Measurements from ENCODE around the gene FOXP1. TPM values are rescaled to one million over a fixed set of nuclear protein-coding genes. Genes with fewer than 3 reads are reported as not detected.

The FOXP1 gene
- total RNA-seq, 1 experiment from 2014 or later = 75.3 TPM

DNA sequence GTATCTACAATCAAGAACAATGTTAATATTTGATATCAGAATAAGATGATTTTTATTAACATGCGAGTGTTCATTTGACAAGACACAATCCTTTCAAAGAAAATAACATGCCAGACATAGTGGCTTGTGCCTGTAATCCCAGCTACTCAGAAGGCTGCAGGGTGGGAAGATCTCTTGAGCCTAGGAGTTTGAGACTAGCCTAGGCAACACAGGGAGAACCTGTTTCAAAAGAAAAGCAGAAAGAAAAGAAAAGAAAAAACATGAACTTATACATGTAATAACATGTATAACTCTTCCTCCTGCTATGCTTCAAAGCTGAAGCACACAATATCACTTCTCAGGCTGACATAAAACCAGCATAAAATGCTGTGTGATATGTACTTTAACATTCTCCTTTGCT is 253.7 kb downstream of the FOXP1 start:
- Histone ChIP-seq H4K20me1 (ENCODE audit: control insufficient read depth, insufficient read depth, insufficient read length) (no peaks in the 10 kb centered on the region), H3K9ac (ENCODE audit: extremely low read depth, insufficient read length, low read length) (no peak overlapping the region), H2AK5ac (ENCODE audit: insufficient read length, low read length) (no peak overlapping the region), H3K14ac (ENCODE audit: insufficient read depth, low read length) (no peak overlapping the region), H3K18ac (ENCODE audit: insufficient read length, low read depth, low read length) (no peak overlapping the region), H4K8ac (replicated peaks; ENCODE audit: insufficient read length, low read depth, low read length) (no peak overlapping the region), H3K23ac (ENCODE audit: insufficient read length, low read depth, low read length) (no peak overlapping the region), H2BK12ac (ENCODE audit: insufficient read length, low read depth, low read length) (no peak overlapping the region), H2BK20ac (ENCODE audit: low read depth, low read length, poor library complexity, severe bottlenecking) (no peak overlapping the region), H3K27ac (ENCODE audit: insufficient read length, low read depth, low read length) (no peak overlapping the region), H3T11ph (ENCODE audit: low read length) (no peak overlapping the region), H2BK15ac (ENCODE audit: low read depth, low read length) (no peak overlapping the region), H3K56ac (ENCODE audit: insufficient read length, low read depth, low read length) (no peak overlapping the region), H4K5ac (ENCODE audit: insufficient read length, low read depth, low read length) (no peak overlapping the region), H2BK5ac (ENCODE audit: insufficient read length, low read length) (no peak overlapping the region), H3K23me2 (ENCODE audit: insufficient read length, low read depth, low read length, poor library complexity, severe bottlenecking) (no peaks in the 10 kb centered on the region), H2AFZ (ENCODE audit: low read length) (no peak overlapping the region), H3K9me3 (ENCODE audit: control insufficient read depth, low read depth, low read length) (no peaks in the 10 kb centered on the region), H3K4ac (ENCODE audit: low read depth, low read length) (no peak overlapping the region), H3K4me2 (ENCODE audit: insufficient read depth, insufficient read length, low read length) (no peak overlapping the region), H3K27me3 (ENCODE audit: insufficient read depth, low read length) (no peaks in the 10 kb centered on the region), H3K79me1 (ENCODE audit: insufficient read depth, low read depth, low read length, poor library complexity, severe bottlenecking) (no peaks in the 10 kb centered on the region), H4K91ac (ENCODE audit: insufficient read length, low read depth, low read length) (no peak overlapping the region), H2BK120ac (ENCODE audit: low read depth, low read length, poor library complexity, severe bottlenecking) (no peak overlapping the region), H3K4me1 (ENCODE audit: insufficient read depth, low read length) (no peaks in the 10 kb centered on the region), H3K79me2 (ENCODE audit: insufficient read depth, low read length) (no peaks in the 10 kb centered on the region)
- no CpG with 5 or more reads among the region's 1 CpG for WGBS (ENCODE audit: extremely low coverage, insufficient read length, low lambda C conversion rate)
- Mint-ChIP-seq H3K9me3 (peaks cover 9 to 12% of the 10 kb centered on the region in 2 experiments), H3K4me3 (no peak overlapping the region), H3K36me3 (ENCODE audit: insufficient read depth in 1 of 3, low read depth in 3 of 3) (peaks cover 11 to 21% (median 14%) of the 10 kb centered on the region in 3 experiments), H3K27me3 (ENCODE audit: low read depth) (no peaks in the 10 kb centered on the region), H3K27ac (no peak overlapping the region), H3K4me1 (peaks cover 0 to 3% of the 10 kb centered on the region in 2 experiments; a peak in 1 of 4 replicates)
- TF ChIP-seq, protein P1, sequence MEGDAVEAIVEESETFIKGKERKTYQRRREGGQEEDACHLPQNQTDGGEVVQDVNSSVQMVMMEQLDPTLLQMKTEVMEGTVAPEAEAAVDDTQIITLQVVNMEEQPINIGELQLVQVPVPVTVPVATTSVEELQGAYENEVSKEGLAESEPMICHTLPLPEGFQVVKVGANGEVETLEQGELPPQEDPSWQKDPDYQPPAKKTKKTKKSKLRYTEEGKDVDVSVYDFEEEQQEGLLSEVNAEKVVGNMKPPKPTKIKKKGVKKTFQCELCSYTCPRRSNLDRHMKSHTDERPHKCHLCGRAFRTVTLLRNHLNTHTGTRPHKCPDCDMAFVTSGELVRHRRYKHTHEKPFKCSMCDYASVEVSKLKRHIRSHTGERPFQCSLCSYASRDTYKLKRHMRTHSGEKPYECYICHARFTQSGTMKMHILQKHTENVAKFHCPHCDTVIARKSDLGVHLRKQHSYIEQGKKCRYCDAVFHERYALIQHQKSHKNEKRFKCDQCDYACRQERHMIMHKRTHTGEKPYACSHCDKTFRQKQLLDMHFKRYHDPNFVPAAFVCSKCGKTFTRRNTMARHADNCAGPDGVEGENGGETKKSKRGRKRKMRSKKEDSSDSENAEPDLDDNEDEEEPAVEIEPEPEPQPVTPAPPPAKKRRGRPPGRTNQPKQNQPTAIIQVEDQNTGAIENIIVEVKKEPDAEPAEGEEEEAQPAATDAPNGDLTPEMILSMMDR (conservative IDR thresholded peaks at IDR 0.05) = no peak
- no peak for DNase-seq

All from H9 (cell line).